ENCODE measurements around the gene EMD.

- TF ChIP-seq CTCF (IDR thresholded peaks at IDR 0.05) (no peak), POLR2AphosphoS5 (IDR thresholded peaks at IDR 0.05) (no peak)
Measured at GRCh38 chrX:154375156-154375504, 4.0 kb upstream of the EMD start.
